Measurements from ENCODE around the gene SYTL2.

DNA sequence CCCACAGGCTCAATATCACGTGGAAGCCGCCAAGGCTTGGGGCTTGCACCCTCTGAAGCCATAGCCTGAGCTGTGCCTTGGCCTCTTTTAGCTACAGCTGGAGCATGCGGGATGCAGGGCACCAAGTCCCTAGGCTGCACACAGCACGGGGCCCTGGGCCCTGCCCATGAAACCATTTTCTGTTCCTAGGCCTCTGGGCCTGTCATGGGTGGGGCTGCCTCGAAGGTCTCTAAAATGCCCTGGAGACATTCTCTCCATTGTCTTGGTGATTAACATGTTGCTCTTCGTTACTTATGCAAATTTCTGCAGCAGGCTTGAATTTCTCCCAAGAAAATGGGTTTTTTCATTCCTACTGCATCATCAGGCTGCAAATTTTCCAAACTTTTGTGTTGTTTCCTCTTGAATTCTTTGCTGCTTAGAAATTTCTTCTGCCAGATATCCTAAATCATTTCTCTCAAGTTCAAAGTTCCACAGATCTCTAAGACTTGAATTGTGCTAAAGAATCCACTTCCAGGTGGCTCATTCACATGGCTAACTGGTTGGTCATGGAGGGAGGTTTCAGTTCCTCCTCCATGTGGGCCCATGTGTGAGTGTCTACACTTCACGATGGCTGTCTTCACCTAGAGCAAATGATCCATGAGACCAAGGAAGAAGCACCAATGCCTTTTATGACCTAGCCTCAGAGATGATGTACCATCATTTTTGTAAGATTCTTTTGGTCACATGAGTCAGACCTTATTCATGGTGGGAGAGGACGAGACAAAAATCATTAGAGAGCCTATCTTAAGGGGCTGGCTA is 138.6 kb downstream of the SYTL2 start:
- TF ChIP-seq EP300 (IDR thresholded peaks at IDR 0.05; ENCODE audit: borderline replicate concordance), result no peak
- no peak for TF ChIP-seq EGR1 (IDR thresholded peaks at IDR 0.05)
- no peak for TF ChIP-seq YY1 (IDR thresholded peaks at IDR 0.05; ENCODE audit: low read depth)
- no peak for TF ChIP-seq FOXM1 (IDR thresholded peaks at IDR 0.05; ENCODE audit: borderline replicate concordance, low read depth)
